ENCODE measurements around the gene PRSS16.
"Not testable (repeated sequence)": the region's sequence is repeated elsewhere in the genome, so short reads cannot be mapped to it uniquely, and the experiment has no call there.

PRSS16 gene, protein sequence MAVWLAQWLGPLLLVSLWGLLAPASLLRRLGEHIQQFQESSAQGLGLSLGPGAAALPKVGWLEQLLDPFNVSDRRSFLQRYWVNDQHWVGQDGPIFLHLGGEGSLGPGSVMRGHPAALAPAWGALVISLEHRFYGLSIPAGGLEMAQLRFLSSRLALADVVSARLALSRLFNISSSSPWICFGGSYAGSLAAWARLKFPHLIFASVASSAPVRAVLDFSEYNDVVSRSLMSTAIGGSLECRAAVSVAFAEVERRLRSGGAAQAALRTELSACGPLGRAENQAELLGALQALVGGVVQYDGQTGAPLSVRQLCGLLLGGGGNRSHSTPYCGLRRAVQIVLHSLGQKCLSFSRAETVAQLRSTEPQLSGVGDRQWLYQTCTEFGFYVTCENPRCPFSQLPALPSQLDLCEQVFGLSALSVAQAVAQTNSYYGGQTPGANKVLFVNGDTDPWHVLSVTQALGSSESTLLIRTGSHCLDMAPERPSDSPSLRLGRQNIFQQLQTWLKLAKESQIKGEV

DNA sequence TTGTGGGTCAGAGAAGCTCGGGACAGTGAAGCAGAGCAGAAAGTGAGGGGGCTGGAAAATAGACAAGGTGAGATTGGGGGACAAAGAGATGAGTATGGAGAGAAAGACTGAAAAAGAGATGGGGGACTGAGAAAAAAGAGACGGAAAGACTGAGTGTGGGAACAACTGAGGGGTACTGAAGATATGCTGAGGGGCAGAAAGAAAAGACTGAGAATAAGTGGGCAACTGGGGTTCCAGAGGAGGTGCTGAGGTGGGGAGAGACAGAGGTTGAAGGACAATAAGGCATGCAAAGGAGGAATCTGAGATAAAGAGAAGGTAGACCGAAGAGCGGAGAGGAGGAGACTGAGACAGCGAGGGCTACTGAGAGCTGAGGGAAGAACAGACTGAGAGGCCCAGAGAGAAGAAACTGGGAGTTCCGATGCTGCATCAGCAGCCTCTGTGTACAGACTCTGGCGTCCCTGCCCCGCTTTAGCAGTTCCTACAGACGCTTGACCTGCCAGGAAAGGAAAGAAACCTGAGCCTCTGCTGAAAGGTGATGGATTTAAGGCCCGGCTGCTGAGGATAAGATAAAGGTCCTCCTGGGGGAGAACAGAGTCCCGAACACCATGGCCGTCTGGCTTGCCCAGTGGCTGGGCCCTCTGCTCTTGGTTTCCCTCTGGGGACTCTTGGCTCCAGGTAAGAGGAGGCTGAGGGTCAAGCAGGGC, at the start of gene PRSS16:
TSS of gene PRSS16 (plus strand) at position 569 of the 704 bp plus-strand sequence. CDS start at position 606, 37 bp downstream.
- DNase-seq: no peak

DNA sequence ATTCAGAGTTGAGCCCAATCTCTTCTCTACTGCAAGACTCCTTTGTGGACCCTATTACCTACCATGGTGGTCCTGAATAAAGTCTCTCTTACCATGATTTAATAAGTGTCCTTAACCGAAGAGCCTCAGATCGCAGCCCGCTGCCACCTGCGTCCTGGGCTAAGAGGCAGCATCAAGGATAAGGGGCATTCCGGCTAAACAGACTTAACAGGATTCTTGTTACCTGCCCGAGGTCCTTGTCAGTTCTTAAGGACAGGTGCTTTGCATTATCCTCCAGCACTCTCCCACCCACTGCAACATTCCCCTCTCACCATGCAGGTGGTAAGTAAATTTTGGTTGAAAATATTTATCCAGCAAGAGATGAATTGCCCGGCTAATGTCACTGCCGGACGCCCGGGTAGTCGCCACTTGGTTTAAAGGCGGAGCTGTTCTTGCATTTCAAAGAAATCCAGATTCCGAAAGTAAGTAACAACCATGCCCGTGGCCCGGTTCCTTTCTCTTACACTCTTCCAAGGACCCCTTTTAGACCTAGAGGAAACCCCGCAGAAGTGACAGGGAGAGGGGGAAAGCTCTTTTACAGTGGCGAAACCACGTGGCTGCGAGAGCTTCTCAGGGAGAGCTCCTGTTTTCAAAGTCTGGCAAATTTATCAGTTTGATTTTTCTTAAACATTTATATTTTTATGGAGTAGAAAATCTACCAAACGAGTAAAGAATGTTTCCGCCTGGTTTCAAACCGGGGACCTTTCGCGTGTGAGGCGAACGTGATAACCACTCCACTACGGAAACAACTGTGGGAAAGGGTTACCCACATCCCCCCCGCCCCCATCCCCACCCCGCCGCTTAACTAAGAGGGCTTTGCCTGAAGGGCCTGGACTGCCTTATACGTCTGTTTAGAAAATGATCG, 41.9 kb upstream of the PRSS16 start:
- DNase-seq: peak; percentile 14 to 45

DNA sequence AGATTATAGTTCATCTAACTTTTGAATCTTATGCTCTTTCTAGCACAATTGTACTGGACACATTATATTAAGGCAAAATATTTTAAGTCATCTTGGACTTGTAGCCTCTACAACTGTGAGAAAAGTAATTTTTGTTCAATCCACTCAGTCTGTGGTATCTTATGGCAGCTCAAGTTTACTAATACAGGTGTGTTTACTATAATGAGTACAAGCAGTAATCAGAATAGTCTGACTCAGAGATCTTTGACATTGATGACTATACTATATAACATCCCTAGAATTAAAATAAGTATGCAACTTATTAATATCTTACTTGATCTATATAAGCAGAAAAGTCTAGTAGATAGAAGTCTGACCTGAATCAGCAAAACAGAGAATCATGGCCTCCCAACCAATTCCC, 40.7 kb upstream of the PRSS16 start:
- DNase-seq: no peak

DNA sequence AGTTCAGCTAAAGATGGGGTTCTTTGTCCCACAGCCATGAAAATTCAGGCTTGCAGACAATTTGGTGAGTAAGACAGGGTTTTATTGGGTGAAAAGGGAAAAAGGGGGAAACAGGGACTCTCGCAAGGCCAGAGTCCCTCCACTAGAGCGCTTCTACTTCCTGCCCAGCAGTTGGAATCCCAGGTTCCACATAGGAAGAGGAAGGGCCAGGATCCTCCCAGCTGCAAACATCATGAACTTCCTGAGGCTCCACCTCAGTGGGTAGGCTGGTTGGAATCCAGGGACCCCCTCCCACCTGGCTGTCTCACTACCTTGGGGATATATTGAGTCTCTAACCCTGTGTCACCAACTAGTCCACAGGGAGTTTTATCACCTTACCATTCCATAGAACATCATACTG, 39.5 kb upstream of the PRSS16 start:
- no peak for DNase-seq

DNA sequence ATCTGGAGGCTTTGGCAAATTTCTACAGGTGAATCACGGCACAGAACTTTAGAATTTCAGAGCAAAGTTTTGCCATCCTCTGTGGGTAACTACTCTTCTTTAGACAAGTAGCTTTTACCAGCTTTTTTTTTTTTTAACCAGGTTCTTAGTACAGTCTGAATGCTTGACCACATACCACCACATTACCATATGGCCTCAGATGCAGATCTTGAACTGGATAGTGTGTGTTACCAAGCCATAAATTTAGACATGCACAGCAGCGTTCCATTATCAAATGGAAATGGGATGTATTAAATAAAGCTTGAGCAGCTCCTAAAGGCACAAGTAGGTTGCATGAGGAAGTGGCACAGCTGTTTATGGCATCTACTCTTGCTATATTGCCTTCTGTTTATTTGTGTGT, 38.3 kb upstream of the PRSS16 start:
- DNase-seq: no peak

DNA sequence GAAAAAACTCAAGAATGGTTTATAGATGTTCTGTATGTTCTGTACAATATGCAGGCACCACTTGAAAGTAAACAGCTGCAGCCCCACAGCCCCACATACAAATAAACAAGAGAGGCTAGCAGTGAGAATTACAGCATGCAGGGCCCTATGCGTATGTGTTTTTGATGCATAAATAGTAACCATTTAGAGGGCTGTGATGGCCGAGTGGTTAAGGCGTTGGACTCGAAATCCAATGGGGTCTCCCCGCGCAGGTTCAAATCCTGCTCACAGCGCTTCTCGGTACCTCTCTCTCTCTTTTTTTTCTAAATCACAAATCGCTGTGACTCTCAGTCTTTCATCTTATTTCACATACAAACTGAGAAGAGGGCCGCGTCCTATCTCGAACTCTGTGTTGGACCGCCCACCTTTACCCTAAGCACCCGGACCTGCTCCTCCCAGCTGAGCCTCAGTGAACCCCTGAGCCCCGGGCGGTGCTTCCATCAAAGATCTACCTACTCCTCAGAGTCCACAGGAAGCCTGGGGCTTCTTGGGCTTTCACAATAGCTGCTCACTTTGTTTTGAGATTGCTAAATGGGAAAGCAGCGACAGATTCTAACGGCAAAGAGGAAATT, 37.7 kb upstream of the PRSS16 start:
- no peak for DNase-seq

DNA sequence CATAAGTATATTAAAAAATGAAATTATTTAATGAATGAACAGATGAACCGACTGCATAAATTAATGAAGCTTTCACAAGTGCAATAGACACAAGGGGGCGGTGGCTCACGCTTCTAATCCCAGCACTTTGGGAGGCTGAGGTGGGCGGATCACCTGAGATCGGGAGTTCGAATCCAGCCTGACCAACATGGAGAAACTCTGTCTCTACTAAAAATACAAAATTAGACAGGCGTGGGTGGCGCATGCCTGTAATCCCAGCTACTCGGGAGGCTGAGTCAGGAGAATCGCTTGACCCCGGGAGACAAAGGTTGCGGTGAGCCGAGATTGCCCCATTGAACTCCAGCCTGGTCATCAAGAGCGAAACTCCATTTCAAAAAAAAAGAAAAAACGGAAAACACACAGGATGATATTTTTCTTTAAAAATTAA, 34.4 kb upstream of the PRSS16 start:
- DNase-seq: peak in 1 of 2 experiments; percentile 10

DNA sequence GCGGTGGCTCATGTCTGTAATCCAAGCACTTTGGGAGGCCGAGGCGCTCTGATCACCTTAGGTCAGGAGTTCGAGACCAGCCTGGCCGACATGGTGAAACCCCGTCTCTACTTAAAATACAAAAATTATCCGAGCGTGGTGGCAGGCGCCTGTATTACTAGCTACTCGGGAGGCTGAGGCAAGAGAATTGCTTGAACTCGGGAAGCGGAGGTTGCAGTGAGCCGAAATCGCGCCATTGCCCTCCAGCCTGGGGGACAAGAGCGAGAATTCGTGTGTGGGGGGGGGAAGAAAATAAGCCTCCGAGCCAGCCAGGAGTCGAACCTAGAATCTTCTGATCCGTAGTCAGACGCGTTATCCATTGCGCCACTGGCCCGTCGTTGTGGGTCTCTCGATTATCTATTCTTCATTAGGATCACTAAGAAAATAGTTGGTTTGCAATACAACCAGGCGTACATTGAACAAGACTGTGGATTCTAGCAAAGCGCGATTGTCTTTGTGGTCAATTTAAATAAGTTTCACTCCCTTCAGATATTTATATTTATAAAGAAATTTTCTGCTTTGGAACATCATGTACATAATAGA, 33.9 kb upstream of the PRSS16 start:
- DNase-seq: peak; percentile 6 to 11

DNA sequence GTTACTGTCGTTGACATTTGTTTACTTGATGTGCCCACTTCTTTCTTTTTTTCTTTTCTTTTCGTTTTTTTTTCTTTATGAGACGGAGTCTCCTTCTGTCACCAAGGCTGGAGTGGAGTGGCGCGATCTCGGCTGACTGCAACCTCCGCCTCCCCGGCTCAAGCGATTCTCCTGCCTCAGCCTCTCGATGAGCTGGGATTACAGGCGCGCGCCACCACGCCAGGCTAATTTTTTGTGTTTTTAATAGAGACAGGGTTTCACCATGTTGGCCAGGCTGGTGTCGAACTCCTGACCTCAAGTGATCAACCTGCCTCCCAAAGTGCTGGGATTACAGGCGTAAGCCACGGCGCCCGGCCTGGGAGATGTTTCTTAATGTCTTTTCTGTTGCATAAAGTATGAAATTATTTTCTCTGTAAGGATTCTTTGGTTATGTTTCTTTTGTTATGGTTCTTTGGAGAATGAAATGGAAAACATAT, 33.3 kb upstream of the PRSS16 start:
- no peak for DNase-seq

DNA sequence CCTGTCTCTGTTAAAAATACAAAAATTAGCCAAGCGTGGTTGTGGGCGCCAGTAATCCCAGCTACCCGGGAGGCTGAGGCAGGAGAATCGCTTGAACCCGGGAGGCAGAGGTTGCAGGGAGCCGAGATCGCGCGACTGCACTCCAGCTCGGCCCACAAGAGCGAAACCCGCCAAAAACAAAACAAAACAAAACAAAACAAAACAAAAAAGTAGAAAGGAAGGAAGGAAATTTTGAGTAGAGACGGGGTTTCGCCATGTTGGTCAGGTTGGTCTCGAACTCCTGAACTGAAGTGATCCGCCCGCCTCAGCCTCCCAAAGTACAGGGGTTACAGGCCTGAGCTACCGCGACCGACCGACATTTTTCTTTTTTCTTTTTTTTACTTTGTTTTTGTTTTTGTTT, 30.6 kb upstream of the PRSS16 start:
- DNase-seq: no peak

DNA sequence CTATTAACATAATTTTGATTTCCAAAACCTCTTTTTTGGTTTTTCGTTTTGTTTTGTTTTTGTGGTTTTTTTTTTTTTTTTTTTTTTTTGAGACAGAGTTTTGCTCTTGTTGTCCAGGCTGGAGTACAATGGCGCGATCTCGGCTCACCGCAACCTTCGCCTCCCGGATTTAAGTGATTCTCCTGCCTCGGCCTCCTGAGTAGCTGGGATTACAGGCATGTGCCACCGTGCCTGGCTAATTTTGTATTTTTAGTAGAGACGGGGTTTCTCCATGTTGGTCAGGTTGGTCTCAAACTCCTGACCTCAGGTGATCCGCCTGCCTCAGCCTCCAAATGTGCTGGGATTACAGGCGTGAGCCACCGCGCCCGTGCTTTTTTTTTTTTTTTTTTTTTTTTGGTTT, 24.5 kb upstream of the PRSS16 start:
- DNase-seq: not testable (repeated sequence)

DNA sequence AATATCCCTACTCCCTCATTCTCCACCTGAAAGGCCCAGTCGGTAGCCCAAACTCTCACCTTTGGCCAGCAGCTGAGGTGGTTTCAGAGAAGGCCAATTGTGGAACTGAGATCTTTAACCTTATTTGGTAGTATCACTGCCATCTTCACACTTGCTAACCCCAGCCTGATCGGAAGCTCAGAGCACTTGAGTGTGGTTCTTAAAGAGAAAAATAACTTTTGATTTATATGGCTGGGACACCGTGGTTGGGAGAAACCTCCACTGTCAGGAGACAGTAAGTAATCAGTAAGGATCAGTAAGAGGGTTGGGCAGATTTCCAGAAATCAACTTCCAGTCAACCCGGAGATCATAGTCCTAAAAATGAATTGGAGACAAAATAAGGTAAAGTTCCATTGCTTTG, 22.8 kb upstream of the PRSS16 start:
- no peak for DNase-seq

DNA sequence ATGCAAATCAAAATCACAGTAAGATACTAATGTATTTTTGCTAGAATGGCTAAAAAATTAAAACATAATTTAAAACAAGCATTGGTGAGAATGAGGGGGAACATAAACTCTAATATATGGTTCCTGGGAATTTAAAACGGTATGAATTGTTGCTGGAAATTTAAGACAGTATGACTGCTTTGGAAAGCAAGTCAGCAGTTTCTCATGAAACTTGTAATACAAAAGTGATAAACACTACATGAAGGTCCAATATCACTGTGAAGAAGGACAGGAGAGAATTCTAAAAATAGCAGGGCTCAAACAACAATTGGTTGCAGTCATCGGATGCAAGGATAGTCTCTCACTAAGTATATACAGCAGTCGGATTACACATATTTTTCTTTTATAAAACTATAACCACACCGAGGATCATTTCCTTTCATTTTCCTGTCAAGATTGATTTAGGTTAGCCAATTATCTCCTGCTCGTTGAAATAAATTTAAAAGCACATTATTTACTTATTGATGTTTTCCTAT, 18.5 kb upstream of the PRSS16 start:
- no peak for DNase-seq

DNA sequence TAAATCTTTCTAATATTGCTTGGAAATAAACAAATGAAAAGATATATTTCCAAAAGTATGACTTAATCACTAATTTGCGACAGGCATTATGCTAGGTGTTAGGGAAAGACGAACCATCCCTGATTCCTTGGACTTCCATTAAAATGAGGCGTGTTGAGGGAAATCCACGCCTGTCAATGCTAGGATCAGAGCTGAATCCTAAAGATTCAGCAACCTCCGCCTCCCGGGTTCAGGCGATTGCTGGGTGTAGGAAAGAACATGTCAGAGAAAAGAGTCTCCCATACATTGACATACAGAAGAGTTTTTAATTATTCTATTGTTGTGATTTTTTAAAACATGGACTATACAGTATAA, 16.8 kb upstream of the PRSS16 start:
- DNase-seq: peak; percentile 39 to 69

DNA sequence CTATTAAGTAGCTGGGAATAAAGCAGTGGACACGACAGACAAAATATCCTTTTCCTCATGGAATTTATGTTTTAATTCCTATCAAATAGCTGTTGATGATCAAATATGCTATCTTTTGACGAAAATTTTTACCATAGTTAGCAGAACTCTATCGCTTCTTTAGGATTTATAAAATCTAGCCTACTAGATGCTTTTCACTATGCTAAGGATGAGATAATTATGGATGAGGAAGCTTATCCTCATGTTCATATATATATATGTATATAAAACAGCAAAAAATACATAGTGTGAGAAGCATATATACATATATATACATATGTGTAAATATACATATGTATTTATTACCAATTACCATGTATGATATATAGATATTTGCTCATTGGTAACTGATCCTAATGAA, 12.9 kb upstream of the PRSS16 start:
- DNase-seq: no peak

DNA sequence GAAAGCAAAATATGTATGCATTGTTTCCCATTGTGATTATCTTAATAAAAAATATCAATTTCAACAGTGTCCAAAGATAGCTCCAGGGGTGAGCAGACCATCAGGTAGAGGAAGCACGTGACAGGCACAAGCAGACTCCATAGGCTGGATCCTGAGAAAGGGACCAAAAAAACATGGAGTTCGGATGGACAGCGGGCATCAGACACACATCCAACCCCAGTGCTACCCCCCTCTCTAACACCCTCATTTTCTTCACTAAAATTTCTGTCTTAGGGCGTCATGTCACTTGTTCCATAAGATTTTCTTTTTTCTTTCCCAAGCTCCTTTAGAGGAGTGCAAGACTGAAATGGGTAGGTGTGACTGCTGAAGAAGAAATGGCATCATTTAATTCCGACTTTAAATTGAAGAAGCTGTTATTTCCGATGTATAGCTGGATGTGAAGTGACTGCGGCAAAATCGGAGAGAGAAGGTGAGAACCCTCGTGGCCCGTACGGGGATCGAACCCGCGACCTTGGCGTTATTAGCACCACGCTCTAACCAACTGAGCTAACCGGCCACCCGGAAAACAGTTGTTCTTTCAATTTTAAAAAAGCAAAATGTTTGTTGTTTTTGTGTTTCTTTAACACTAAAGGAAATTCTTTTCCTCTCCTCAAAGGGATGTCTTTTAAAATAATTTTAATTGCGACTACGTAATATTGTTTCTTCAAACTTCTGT, 10.3 kb upstream of the PRSS16 start:
- DNase-seq: peak; percentile 11 to 55

DNA sequence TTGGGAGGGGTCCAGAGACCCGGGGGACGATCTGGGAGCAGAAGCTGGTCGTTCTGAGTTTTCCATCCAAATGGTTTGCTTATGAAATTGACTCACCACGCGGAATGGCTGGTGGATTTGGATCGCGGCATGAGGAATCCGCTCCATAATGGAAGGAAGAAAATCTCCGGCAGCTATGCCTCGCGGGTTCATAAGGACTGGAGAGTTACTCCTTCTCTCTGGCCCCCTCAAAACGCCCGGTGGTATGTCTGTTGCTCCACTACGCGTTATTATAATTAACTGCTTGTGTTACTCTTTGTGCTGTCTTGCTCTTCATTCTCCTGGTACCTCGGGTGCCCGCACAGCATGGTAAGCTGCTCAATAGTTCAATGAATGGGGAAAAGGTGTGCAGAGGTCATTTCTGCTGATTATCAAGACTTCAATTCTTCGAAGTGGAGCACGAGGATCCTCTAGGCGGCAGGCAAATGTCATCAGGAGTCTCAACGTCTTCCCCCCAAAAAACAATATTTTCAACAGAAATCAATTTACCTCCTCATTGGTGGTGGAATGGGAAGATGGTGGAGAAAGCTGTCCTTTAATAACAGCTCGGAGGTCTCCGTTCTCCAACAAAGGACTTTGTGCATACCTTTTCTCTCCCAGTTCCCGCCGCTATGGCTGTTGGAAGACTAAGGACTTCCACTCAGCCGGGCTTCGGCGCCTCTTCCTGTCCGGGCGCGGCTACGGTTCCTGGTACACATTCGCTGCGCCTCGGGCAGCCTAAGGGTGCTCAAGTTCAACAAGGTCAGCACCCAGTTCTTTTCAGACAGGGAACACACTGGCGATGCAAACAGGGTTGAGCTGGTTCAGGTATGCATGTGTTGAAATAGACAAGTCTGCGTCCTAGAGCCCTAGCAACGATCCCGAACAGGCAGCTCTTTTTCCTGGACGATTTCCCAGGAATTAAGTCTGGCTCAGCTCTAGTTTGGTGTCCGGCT, 9.2 kb upstream of the PRSS16 start:
- DNase-seq: peak; percentile 8 to 51

DNA sequence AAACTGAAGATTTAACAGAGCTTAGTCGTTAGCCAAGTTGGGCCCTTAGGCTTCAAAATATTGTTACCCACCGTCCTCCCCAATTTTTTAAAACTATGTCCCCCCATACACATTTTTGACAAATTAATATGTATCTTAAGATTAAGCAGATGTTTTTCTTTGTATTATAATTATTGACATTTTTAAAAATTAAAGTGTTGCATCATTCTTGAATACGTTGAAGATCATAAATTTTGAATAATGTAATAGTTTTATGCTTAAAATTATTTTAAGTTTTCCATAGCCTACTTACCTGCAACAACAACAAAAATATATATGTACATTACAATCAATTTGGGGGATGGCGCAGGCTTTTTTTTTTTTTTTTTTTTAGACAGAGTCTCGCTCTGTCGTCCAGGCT, 8.2 kb upstream of the PRSS16 start:
- DNase-seq: no peak

DNA sequence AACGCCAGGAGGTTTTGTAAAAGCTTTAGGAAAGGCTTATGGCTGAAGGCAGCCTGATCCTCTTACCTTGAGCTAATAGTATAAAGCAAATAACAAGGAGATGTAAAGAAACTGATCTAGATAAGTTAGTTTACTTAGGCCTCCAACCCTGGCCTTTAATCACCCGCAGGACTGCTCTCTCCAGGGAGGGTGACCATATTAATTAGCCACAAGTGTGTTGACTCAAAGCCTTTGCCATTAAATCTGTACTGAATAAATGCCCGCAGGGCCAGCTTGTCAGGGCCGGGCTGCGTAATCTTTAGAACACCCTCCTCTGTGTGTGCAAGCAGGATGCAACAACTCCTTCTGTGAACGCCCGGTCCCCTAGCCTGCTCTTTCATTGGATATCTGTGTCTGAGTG, 6.1 kb upstream of the PRSS16 start:
- DNase-seq: no peak
